HFFc6 (cell line): Measurements from ENCODE around the gene PDE4D. TPM values are rescaled to one million over a fixed set of nuclear protein-coding genes. Genes with fewer than 3 reads are reported as not detected.

ENCODE experiments used
- DNase-seq: peaks from one replicate; pipeline ENCODE4 v3.0.0-alpha.2; 2018
- H3K27ac Mint-ChIP-seq: 2 replicates; pipeline ENCODE4 v1.8.0; 2020; ENCODE audit warnings: mild to moderate bottlenecking, mixed read lengths
- H3K27me3 Mint-ChIP-seq: 2 replicates; pipeline ENCODE4 v1.8.0; 2021; ENCODE audit warnings: mild to moderate bottlenecking, moderate library complexity, mixed read lengths; ENCODE audit not compliant: insufficient read depth
- H3K36me3 Mint-ChIP-seq: 2 replicates; pipeline ENCODE4 v1.8.0; 2021; ENCODE audit warnings: low read depth, mixed read lengths
- H3K4me1 Mint-ChIP-seq: 2 replicates; pipeline ENCODE4 v1.8.0; 2020; ENCODE audit warnings: low read depth, mixed read lengths
- H3K4me3 Mint-ChIP-seq: 2 replicates; pipeline ENCODE4 v1.8.0; 2020; ENCODE audit warnings: mild to moderate bottlenecking, moderate library complexity, mixed read lengths
- H3K9me3 Mint-ChIP-seq: 2 replicates; pipeline ENCODE4 v1.8.0; 2020; ENCODE audit warnings: mild to moderate bottlenecking, mixed read lengths
- CTCF ChIP-seq: fragments of 200-600 bp; sonication (generic); IDR thresholded peaks from 2 replicates; pipeline ENCODE4 v1.5.0; 2021; ENCODE audit warnings: antibody characterized with exemption, mild to moderate bottlenecking
- total RNA-seq, 6 experiments: library from RNA; stranded (reverse); fragmentation: NEBNext Ultra II Directional; extraction: Animal tissue kit (Norgen Biotek cat#: 25700); gene quantifications; 2 replicates in 1 of 6; 3 replicates in 5 of 6; pipeline ENCODE4 v1.2.3, GENCODE V29; 2021

PDE4D gene
- total RNA-seq, 6 experiments from 2014 or later, result 1.8 to 7.3 (median 6.2) TPM

DNA sequence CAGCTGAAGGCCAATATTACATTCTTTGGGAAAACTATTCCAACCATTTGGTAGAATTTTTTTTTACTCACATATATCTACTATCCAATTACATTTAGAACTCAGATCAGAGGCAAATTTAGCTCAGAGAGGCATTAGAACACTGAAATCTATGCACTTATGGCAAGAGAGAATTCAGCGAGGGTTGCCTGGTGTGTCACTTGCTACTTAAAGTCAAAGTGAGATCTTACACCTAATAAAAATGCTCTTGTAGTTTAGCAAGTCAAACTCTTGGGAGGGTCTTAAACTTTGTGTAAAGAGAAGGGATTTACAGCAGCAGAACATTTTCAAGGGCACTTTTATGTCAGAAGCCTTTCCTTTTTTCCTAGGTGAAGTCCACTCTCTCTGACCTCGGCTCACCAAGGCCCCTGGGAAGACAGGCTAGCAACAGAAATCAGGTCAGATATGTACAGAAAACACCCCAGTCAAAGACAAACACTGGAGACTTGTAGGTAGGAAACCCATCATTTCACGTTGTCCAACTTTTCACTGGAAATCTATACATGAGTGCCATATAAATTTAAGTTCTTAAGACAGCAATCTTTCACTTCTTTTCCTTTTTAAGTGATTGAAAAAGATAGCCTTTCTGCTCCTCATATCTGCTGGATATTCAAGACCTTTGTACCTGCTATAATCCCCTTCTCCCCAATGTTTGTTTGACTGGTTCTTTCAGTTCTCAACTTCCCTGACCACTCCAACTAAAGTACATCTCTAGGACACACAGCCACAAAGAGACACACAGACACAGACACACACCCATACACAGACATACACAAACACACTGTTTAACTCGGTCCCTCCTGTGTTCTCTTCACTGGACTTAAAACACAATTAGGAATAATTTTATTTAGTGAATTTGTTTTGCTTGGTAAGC lies 635.8 kb downstream of the PDE4D start:
- H3K4me1 Mint-ChIP-seq, result no peaks in the 10 kb centered on the region
- H3K36me3 Mint-ChIP-seq, result no peaks in the 10 kb centered on the region
- no peak for TF ChIP-seq CTCF
- no peak overlapping the region for H3K4me3 Mint-ChIP-seq
- no peak overlapping the region for H3K27ac Mint-ChIP-seq
- no peak for DNase-seq
- no peaks in the 10 kb centered on the region for H3K9me3 Mint-ChIP-seq
- peaks cover 6% of the 10 kb centered on the region for H3K27me3 Mint-ChIP-seq

DNA sequence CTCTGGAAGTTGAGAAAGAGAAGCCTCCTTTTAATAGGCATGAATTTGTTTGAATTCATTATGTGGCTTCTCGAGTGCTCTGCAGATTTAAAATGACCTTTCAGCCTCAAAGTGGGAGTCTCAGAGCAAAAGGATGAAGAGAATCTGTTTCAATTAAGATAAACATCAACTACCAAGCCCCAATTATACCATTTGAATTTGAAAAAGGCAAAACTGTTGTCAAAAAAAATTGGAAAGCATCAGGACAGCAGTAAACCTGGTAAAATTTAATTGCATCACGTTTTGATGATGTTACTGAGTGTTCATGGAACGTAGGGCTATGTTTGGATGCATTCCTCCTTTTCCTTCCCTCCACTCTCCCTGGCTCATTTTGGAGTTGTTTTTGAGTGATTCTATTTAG lies 637.2 kb downstream of the PDE4D start:
- Mint-ChIP-seq H3K4me3 (no peak overlapping the region), H3K36me3 (no peaks in the 10 kb centered on the region), H3K9me3 (no peaks in the 10 kb centered on the region), H3K27ac (no peak overlapping the region), H3K4me1 (no peaks in the 10 kb centered on the region), H3K27me3 (peaks cover 6% of the 10 kb centered on the region)
- TF ChIP-seq CTCF, result no peak
- no peak for DNase-seq

DNA sequence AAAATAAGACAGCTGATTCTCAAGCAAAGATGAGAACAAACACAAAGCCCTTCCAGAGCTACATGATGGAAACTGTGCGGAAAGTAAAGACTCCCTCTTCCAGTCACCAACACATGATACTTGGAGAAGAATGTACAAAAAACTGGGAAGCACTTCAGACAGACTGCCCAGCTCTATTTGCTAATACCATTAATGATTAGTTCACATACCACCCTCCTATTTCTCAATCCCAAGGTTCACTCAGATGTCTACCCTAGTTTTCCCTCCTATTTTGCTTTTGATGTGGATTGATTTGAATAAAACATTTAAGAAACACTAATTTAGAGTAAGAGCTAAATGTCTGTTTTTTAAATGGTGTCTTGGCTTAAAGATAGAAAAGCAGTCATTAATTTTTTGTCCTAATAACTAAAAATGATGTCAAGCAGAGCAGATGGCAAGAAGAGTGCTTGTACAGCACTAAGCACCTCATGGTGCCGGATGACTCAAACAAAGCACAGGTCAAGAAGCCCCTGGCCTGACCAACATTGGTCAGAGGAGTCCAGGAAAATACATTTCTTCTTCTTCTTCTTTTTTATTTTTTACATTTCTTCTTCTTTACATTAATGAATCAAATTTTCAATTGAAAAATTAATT lies 639.4 kb downstream of the PDE4D start:
- Mint-ChIP-seq H3K4me3 (no peak overlapping the region), H3K4me1 (no peaks in the 10 kb centered on the region), H3K36me3 (no peaks in the 10 kb centered on the region), H3K27me3 (peaks cover 4% of the 10 kb centered on the region), H3K9me3 (no peaks in the 10 kb centered on the region), H3K27ac (no peak overlapping the region)
- no peak for TF ChIP-seq CTCF
- no peak for DNase-seq

GRCh38 chr5:59253625-59254024 lies 639.9 kb downstream of the PDE4D start:
- H3K27me3 Mint-ChIP-seq, result peaks cover 2% of the 10 kb centered on the region
- no peaks in the 10 kb centered on the region for H3K36me3 Mint-ChIP-seq
- no peaks in the 10 kb centered on the region for H3K4me1 Mint-ChIP-seq
- no peak for DNase-seq
- H3K4me3 Mint-ChIP-seq, result no peak overlapping the region
- H3K9me3 Mint-ChIP-seq, result no peaks in the 10 kb centered on the region
- H3K27ac Mint-ChIP-seq, result no peak overlapping the region
- no peak for TF ChIP-seq CTCF

GRCh38 chr5:59251627-59252026 lies 641.9 kb downstream of the PDE4D start:
- no peak for TF ChIP-seq CTCF

More at GRCh38 chr5:59251627-59252026, 641.9 kb downstream of the PDE4D start:
- H3K27ac Mint-ChIP-seq, result no peak overlapping the region
- DNase-seq, result no peak
- peaks cover 2% of the 10 kb centered on the region for H3K27me3 Mint-ChIP-seq
- peaks cover under 1% of the 10 kb centered on the region; the same call in 1 of the 2 replicates for H3K4me1 Mint-ChIP-seq
- H3K4me3 Mint-ChIP-seq, result no peak overlapping the region
- no peaks in the 10 kb centered on the region for H3K36me3 Mint-ChIP-seq
- H3K9me3 Mint-ChIP-seq, result no peaks in the 10 kb centered on the region
